ENCODE data around the gene FLAD1. TPM values are rescaled to one million over a fixed set of nuclear protein-coding genes. Genes with fewer than 3 reads are reported as not detected.

FLAD1 gene
- total and polyA plus RNA-seq, 2 of the 8 experiments (the other 6 are each of a cell fraction or from before 2014, with no cell fraction given), result 104 to 143 TPM

- Histone ChIP-seq H2AK5ac (ENCODE audit: low read depth, low read length) (peak overlapping the region; percentile 82), H3K9me3 (ENCODE audit: insufficient read depth in 2 of 2, low read depth in 1 of 2, low read length in 1 of 2) (no peaks in the 10 kb centered on the region), H3K79me1 (ENCODE audit: low read depth, low read length) (peaks cover 14% of the 10 kb centered on the region; the same call in 1 of the 2 replicates), H3K23ac (ENCODE audit: insufficient read length) (no peak overlapping the region), H2BK15ac (ENCODE audit: low read length) (peak overlapping the region; percentile 88; the same call in 1 of the 2 replicates), H4K5ac (ENCODE audit: insufficient read length, low read depth, low read length) (peak overlapping the region; percentile 97), H3K4me1 (replicated peaks in 1 of 4; ENCODE audit: control insufficient read depth in 3 of 4, insufficient read depth in 4 of 4, low read length in 3 of 4) (peaks cover 3 to 22% (median 17%) of the 10 kb centered on the region in 4 experiments), H3K14ac (ENCODE audit: insufficient read length) (peak overlapping the region; percentile 24), H2BK12ac (ENCODE audit: low read depth, low read length) (peak overlapping the region; percentile 98), H4K91ac (replicated peaks; ENCODE audit: insufficient read length, low read length) (peak overlapping the region; percentile 99), H3K27me3 (replicated peaks in 1 of 4; ENCODE audit: control insufficient read depth in 3 of 4, extremely low read depth in 1 of 4, insufficient read depth in 3 of 4, low read length in 3 of 4) (no peaks in the 10 kb centered on the region), H3K36me3 (ENCODE audit: control insufficient read depth in 2 of 4, insufficient read depth in 4 of 4, low read length in 3 of 4) (peaks cover 2 to 7% (median 4%) of the 10 kb centered on the region in 4 experiments; a peak in 4 of 8 replicates), H4K20me1 (replicated peaks in 1 of 2; ENCODE audit: control insufficient read depth in 1 of 2, insufficient read depth in 2 of 2, low read length in 2 of 2) (peaks cover 9 to 15% of the 10 kb centered on the region in 2 experiments), H2BK120ac (replicated peaks; ENCODE audit: low read depth, low read length) (peak overlapping the region; percentile 100), H3K79me2 (ENCODE audit: control insufficient read depth in 1 of 2, insufficient read depth in 2 of 2, low read length in 2 of 2) (peaks cover 25 to 57% of the 10 kb centered on the region in 2 experiments), H3K9ac (replicated peaks in 1 of 4; ENCODE audit: extremely low read depth in 1 of 4, low read depth in 3 of 4, low read length in 3 of 4) (peak overlapping the region; percentile 56 to 87 (median 76)), H2AFZ (ENCODE audit: low read length) (no peak overlapping the region), H3K23me2 (ENCODE audit: low read depth, low read length) (peaks cover 29% of the 10 kb centered on the region), H3K4me3 (ENCODE audit: extremely low read depth in 1 of 4, insufficient read depth in 2 of 4, low read depth in 3 of 4, low read length in 4 of 4) (peak overlapping the region; percentile 82 to 98 (median 91)), H2BK5ac (ENCODE audit: low read depth, low read length) (peak overlapping the region; percentile 99), H2BK20ac (ENCODE audit: low read length) (peak overlapping the region; percentile 62), H3K27ac (ENCODE audit: low read depth, low read length) (peak overlapping the region; percentile 95), H3K4ac (replicated peaks; ENCODE audit: insufficient read length, low read depth, low read length) (peak overlapping the region; percentile 96), H4K8ac (ENCODE audit: extremely low read depth, insufficient read depth, low read length) (peak overlapping the region; percentile 91; the same call in 1 of the 2 replicates), H3K4me2 (ENCODE audit: insufficient read depth in 1 of 2, low read depth in 2 of 2, low read length in 2 of 2) (peak overlapping the region; percentile 78 to 94), H3K18ac (ENCODE audit: extremely low read depth, low read length) (peak overlapping the region; percentile 97), H3K56ac (replicated peaks; ENCODE audit: insufficient read length, low read depth, low read length) (peak overlapping the region; percentile 71)
- peak; percentile 82 to 95 for DNase-seq (ENCODE audit: low read depth in 1 of 2, low spot score in 2 of 2)
- 5% methylated on average over 15 of the region's 18 CpGs; no CpG with 5 or more reads in 1 of the 2 experiments for WGBS, 2 experiments (ENCODE audit: extremely low coverage in 1 of 2, insufficient coverage in 1 of 2, insufficient read length in 1 of 2, insufficient replicate concordance in 2 of 2, low coverage in 1 of 2, low lambda C conversion rate in 2 of 2, missing lambda C conversion rate in 1 of 2)
- ChIA-PET CTCF (ENCODE audit: partially characterized antibody) (interaction anchor here (0.8 to 20.6 kb wide), 12 partner anchors 9 to 135 kb away, joined by 3 to 334 read pairs (median 3); partner anchors contain the start of genes ADAM15, FLAD1, LENEP and PBXIP1), POLR2A (ENCODE audit: partially characterized antibody) (interaction anchor here (0.7 to 42.8 kb wide), 26 partner anchors 9 to 362 kb away, joined by 3 to 702 read pairs (median 4); partner anchors contain the start of genes ADAM15, DCST1, DCST2 and FLAD1)
- FAIRE-seq, result peak; percentile 60
- TF ChIP-seq BRCA1 (IDR thresholded peaks at IDR 0.05; ENCODE audit: low read depth, low read length), result no peak
- no peak for TF ChIP-seq GTF2F1 (IDR thresholded peaks at IDR 0.05; ENCODE audit: borderline replicate concordance, low read depth, low read length)
- peak; percentile 98 for TF ChIP-seq RBBP5 (IDR thresholded peaks at IDR 0.05; ENCODE audit: borderline replicate concordance, low read depth, low read length)
- peak; percentile 93 for TF ChIP-seq ASH2L (IDR thresholded peaks at IDR 0.05; ENCODE audit: low read length)
- TF ChIP-seq NRF1 (IDR thresholded peaks at IDR 0.05; ENCODE audit: low read depth, low read length), result no peak
- TF ChIP-seq SP1 (IDR thresholded peaks at IDR 0.05; ENCODE audit: low read depth, low read length), result peak; percentile 93
- peak in 1 of 2 experiments; percentile 51; a peak in 1 of 3 replicates for TF ChIP-seq EP300 (IDR thresholded peaks at IDR 0.05; ENCODE audit: borderline replicate concordance in 1 of 2, low read depth in 2 of 2, low read length in 2 of 2)
- no peak; a peak in 1 of 3 replicates for TF ChIP-seq POLR2A (IDR thresholded peaks at IDR 0.05; ENCODE audit: control extremely low read depth in 1 of 2, low read depth in 2 of 2, low read length in 2 of 2)
- peak; percentile 75 for TF ChIP-seq TAF7 (optimal IDR thresholded peaks at IDR 0.05; ENCODE audit: borderline replicate concordance, low read depth, low read length)
- TF ChIP-seq HDAC6 (IDR thresholded peaks at IDR 0.05; ENCODE audit: low read depth, low read length), result no peak
Measured at GRCh38 chr1:154972517-154973343, 10.4 kb upstream of the FLAD1 start.

All from H1 (cell line).